COLO829 (cell line): ENCODE results near the gene PITRM1.
"Not testable (repeated sequence)": the region's sequence is repeated elsewhere in the genome, so short reads cannot be mapped to it uniquely, and the experiment has no call there.

Experiments used
- DNase-seq: peaks from one replicate; pipeline ENCODE4 v3.0.0; 2012; ENCODE audit warnings: low spot score

The PITRM1 gene

GRCh38 chr10:3122034-3122433 lies 50.5 kb downstream of the PITRM1 start:
- DNase-seq = no peak

- DNase-seq = no peak
These were observed 52.7 kb downstream of the PITRM1 start for GRCh38 chr10:3119796-3120459.

DNA sequence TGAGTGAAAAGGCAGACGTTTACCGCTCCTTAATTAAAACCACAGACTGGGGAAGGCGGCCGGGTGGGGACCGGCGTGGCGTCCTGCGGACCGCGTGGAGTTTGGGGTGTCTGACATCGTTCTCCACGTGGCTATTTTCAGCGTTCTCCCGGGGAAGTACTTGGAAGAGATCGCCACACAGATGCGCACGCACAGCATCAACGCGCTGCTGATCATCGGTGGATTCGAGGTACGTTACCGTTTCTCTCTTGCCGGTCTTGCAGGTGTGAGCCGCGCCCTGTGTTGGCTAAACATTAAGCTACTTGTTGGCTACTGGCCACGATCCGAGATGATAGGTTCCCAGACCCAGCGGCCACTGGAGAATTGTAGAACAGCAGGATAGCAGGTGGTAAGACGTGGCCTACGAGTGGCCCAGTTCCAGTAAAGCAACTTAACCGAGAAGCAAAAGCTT lies 53.9 kb downstream of the PITRM1 start:
- no peak for DNase-seq

DNA sequence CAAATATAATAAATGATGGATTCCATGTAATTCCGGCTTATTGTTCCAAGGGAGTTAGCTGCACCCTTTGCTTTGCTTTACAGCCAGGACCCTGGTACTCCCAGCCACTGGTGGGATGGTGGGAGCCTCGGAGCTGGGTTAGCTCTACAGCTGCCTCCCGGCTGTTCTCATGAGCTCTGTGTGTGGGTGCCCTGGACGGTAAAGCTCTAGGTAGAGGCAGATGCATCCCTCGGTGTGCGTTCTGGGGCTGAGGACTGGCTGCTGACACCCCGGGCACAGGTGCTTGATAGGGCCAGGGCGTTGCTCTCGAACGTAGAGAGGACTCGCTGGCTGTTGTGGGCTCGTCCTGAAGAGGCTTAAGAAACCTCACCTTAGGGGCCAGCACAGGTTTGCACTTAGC lies 55.1 kb downstream of the PITRM1 start:
- DNase-seq = no peak

DNA sequence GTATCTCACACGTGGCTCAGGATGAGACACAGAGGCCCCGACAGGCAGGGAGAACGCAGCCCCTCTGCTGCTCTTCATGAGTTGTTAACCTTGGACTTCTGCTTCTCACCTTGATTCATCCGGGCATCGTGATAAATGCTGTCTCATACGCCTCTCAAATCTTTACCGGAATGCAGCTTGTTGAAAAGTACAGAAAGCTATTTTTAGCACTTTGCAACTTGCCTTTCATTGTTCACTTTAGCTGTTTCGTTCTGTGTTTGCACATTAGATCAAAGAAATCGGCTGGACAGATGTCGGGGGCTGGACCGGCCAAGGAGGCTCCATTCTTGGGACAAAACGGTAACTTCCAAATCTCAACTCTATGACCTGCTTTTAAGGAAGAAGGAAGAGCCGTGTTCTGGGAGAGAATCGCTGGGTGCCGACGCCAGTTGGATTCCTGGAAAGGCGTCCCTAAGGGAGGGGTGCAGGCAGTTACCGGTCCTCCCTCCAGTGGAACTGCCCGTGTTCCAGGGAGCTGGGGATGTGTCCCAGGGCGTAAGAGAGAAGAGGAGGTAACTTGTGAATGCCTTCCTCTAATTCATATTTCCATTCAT lies 56.0 kb downstream of the PITRM1 start:
- no peak for DNase-seq

GRCh38 chr10:3115685-3116084 lies 56.9 kb downstream of the PITRM1 start:
- no peak for DNase-seq

DNA sequence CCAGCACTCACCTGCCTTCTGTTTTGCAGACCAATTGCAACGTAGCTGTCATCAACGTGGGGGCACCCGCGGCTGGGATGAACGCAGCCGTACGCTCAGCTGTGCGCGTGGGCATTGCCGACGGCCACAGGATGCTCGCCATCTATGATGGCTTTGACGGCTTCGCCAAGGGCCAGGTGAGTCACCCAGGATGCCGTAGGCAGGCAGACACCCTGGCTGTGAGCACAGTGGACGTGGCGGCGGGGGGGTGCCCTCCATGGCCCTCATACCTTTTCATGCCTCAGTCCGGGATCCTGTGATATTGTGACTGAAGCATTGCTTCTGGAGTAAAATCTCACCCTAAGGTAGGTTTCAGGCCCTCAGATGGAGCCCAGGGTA lies 59.2 kb downstream of the PITRM1 start:
- DNase-seq = no peak

- DNase-seq = no peak
These were observed 60.9 kb downstream of the PITRM1 start for GRCh38 chr10:3111621-3112163.

DNA sequence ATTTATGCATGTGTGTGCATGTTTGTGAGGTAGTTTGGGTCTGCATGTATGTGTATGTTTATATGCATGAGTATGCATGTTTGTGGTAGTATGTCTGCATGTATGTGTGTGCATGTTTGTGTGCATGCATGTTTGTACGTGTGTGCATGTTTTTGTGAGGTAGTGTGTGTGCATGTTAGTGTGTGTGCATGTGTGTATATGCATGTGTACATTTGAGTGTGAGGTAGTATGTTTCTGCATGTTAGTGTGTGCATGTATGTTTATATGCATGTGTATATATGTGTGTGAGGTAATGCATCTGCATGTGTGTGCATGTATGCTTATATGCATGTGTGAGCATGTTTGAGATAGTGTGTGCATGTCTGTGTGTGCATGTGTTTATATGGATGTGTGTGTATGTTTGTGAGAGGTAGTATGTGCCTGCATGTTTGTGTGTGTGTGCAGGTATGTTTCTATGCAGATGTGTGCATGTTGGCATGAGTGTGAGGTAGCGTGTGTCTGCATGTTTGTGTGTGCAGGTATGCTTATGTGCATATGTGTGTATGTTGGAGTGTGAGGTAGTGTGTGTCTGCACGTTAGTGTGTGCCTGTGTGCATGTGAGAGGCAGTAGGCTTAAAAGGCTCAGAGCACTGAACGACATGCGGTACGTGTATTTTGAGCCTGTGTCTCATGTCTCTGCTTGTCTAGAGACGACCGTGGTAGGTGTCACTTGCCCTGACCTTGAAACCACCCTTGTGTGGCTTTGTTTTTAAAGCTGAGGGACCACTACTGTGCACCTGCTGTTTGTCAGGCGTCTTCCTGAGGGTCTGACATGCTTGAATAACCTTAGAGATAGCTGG lies 61.6 kb downstream of the PITRM1 start:
- DNase-seq = no peak

DNA sequence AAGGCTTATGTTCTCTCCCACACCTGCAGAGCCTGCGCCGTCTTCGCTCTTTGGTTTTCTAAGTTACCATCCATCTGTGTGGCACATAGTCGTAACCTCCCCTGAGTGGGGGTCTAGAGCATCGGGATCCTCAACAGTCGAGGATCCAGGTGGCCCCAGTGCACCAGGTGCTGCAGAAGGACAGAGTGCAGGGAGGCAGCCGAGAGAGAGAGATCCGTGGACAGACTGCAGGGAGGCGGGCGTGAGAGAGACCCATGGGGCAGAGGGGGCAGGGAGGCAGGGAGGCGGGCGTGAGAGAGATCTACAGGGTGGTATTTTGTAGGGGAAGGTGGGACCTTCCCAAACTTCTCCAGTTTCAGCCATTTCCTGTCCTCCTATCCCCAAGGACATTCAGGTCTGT lies 62.9 kb downstream of the PITRM1 start:
- DNase-seq = no peak

DNA sequence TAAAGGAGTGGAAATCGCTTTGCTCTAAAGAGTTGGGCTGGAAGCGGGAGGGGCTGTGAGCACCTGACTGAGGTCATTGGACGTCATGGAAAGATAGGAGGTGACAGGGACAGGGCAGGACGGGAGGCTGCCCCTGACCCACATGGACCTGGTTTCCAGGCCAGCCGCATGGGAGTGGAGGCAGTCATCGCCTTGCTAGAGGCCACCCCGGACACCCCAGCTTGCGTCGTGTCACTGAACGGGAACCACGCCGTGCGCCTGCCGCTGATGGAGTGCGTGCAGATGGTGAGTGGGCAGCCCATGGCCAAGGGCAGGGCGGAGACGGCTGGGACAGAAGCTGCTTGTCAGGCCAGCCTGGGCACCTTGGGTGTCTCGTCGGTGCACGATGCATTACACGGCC lies 63.4 kb downstream of the PITRM1 start:
- no peak for DNase-seq

GRCh38 chr10:3108575-3109105 lies 63.9 kb downstream of the PITRM1 start:
- no peak for DNase-seq

DNA sequence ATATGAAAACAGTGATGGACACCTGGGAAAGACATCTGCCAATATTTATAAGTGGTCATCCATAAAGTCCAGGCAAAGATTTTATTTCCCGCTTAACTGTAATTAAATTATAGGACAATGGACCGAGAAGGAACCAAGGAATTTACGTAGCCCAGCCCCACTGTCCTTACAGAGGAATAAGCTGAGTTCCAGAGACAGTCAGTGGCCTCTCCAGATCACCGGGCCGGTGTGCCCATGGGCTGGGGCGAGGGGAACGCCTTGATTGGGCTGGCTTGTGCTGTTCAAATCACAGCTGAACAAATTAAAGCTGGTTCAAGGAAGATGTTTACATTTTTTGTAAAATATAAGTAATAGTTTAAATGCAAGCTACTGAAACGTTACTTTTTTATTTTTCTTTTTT lies 64.5 kb downstream of the PITRM1 start:
- DNase-seq = no peak

- peak; percentile 44 for DNase-seq
These were observed 65.1 kb downstream of the PITRM1 start for GRCh38 chr10:3107426-3107961.

DNA sequence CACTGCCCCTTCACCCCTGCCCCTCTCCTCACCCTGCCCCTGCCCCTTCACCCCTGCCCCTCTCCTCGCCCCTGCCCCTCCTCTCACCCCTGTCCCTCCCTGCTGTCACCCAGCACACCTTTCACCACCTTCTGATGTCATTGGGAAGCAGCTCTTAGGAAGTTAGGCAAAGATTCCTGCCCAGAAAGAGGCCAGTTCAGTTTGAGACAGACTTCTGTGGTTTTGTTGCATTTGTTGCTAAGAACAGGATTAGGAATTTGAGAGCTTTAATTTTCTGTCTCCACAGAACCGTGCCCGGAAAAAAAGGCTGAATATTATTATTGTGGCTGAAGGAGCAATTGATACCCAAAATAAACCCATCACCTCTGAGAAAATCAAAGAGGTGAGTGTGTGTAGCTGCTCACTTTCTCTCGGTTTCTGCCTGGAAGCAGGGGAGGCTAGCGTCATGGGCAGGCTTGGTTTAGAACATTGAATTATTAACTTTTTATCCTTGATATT lies 65.6 kb downstream of the PITRM1 start:
- DNase-seq = no peak

GRCh38 chr10:3106328-3106727 lies 66.3 kb downstream of the PITRM1 start:
- not testable (repeated sequence) for DNase-seq

DNA sequence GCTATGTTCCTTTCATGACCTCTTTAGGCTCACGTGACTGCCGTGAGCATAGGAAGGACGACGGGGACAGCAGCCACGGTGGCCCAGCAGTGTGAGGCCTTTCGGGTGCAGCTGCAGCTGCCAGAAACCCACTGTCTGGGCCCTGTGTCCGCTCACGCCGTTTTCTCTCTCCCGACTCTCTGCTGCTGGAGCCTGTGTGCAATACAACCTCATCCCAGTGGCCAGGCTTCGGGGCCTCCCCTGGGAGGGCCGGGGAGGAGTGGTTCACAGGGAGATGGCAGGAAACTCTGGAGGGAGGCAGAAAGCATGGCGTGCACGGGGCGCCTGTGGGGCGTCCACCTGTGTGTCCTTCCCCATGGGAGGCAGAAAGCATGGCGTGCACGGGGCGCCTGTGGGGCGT lies 66.7 kb downstream of the PITRM1 start:
- DNase-seq = no peak

DNA sequence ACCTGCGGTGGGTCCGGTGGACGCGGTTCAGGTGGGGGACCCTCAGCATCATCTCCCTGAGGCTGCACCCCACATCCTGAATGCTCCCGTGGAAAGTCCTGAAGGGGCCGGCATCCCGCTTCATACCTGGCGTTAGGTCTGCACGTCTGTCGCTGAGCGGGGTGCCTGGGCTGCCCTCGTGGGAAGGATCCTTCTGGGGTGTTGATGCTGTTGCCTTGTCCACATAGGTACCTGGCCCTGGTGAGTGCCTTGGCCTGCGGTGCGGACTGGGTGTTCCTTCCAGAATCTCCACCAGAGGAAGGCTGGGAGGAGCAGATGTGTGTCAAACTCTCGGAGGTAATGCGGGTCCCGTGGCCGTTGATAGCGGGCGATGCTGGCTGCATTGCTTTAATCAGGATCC lies 67.4 kb downstream of the PITRM1 start:
- no peak for DNase-seq

GRCh38 chr10:3104251-3104918 lies 68.2 kb downstream of the PITRM1 start:
- no peak for DNase-seq

GRCh38 chr10:3103646-3104045 lies 68.9 kb downstream of the PITRM1 start:
- DNase-seq = no peak

- DNase-seq = no peak
These were observed 69.7 kb downstream of the PITRM1 start for GRCh38 chr10:3102720-3103427.
